ENCODE measurements around the gene LRP1.

DNA sequence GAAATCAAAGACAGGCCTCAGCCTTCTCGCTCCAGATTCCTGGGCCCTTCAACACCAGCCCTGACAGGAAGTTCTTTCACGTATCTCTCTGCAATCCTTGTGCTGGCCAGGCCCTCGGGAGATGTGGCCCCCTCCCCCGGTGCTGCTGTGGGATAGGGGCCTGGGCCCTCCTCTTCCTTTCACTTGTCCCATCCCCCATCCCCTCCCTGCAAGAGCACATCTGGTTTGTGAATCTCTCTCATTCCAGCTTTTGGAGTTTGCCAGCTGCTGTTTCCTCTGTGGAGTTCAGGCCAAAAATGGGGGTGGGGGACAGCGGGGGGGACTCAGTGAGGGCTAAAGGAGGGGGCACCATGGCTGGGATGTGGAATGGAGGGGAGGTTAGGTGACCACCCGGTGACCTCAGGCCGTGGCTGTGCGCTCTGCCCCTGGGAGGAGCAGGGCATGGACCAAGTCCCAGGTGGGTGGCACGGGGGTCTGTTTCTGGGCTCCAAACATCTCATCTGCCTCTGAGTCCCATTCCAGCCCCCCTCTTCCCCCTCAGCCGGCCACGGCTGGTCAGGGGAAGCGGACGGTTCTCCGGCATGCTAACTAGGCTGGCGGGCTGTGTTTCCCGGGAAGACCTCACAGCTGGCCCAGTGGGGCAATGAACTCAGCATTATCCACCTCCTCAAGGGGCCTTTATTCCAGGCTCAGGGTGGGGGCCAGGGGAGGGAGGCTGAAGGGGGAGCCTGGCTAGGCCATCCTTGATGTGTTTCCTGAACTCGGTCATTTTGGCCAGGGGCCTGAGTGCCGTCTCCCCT is 7.4 kb downstream of the LRP1 start:
- TF ChIP-seq POLR2A (IDR thresholded peaks at IDR 0.05; ENCODE audit: extremely low read depth, insufficient read length), result no peak
- TF ChIP-seq, protein P1, sequence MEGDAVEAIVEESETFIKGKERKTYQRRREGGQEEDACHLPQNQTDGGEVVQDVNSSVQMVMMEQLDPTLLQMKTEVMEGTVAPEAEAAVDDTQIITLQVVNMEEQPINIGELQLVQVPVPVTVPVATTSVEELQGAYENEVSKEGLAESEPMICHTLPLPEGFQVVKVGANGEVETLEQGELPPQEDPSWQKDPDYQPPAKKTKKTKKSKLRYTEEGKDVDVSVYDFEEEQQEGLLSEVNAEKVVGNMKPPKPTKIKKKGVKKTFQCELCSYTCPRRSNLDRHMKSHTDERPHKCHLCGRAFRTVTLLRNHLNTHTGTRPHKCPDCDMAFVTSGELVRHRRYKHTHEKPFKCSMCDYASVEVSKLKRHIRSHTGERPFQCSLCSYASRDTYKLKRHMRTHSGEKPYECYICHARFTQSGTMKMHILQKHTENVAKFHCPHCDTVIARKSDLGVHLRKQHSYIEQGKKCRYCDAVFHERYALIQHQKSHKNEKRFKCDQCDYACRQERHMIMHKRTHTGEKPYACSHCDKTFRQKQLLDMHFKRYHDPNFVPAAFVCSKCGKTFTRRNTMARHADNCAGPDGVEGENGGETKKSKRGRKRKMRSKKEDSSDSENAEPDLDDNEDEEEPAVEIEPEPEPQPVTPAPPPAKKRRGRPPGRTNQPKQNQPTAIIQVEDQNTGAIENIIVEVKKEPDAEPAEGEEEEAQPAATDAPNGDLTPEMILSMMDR (IDR thresholded peaks at IDR 0.05; ENCODE audit: low read depth, low read length), result no peak
- TF ChIP-seq, protein P2, sequence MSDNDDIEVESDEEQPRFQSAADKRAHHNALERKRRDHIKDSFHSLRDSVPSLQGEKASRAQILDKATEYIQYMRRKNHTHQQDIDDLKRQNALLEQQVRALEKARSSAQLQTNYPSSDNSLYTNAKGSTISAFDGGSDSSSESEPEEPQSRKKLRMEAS (IDR thresholded peaks at IDR 0.05; ENCODE audit: low read depth, low read length), result no peak
